K562 (cell line): Measurements from ENCODE around the gene ASB6. TPM values are rescaled to one million over a fixed set of nuclear protein-coding genes. Genes with fewer than 3 reads are reported as not detected.

Experiments used
- ADNP ChIP-seq: fragments of 200-800 bp; sonication (Bioruptor generic); IDR thresholded peaks from 2 replicates; pipeline ENCODE4 v1.6.1; 2016; ENCODE audit warnings: missing genetic modification characterization, missing compliant biosample characterization
- CEBPZ ChIP-seq: fragments of 150-350 bp; IDR thresholded peaks from 2 replicates; pipeline ENCODE4 v1.6.1; 2014; ENCODE audit warnings: low read depth, mild to moderate bottlenecking, low read length, borderline replicate concordance
- ETV5 ChIP-seq: sonication (generic); formaldehyde crosslinking; IDR thresholded peaks from 2 replicates; pipeline ENCODE4 v1.4.0; 2020; ENCODE audit warnings: low read depth, mild to moderate bottlenecking, missing genetic modification reagents
- GTF2F1 ChIP-seq: IDR thresholded peaks from 2 replicates; pipeline ENCODE4 v1.6.1; 2011; ENCODE audit warnings: low read depth, low read length, improper control_type of control experiment
- MAFF ChIP-seq: IDR thresholded peaks from 2 replicates; pipeline ENCODE4 v1.6.1; 2012; ENCODE audit warnings: low read length, improper control_type of control experiment
- NR4A1 ChIP-seq, 2 experiments: fragments of 250-450 bp in 1 of 2; fragments of 450-650 bp in 1 of 2; sonication (Bioruptor Pico) in 1 of 2; IDR thresholded peaks; 2 replicates each; pipeline versions ENCODE4 v1.4.0 to v1.6.1; 2016 to 2020; ENCODE audit warnings: mild to moderate bottlenecking in 2 of 2, missing compliant biosample characterization in 1 of 2, missing genetic modification characterization in 1 of 2, moderate library complexity in 1 of 2
- PHTF2 ChIP-seq: fragments of 250-450 bp; sonication (Bioruptor Pico); IDR thresholded peaks from 2 replicates; pipeline ENCODE4 v1.5.0; 2021; ENCODE audit warnings: mild to moderate bottlenecking
- PURB ChIP-seq: sonication (generic); formaldehyde crosslinking; IDR thresholded peaks from 2 replicates; pipeline ENCODE4 v1.9.0; 2021; ENCODE audit warnings: low read depth, mild to moderate bottlenecking, missing genetic modification reagents
- PYGO2 ChIP-seq: fragments of 450-650 bp; IDR thresholded peaks from 2 replicates; pipeline ENCODE4 v1.6.1; 2016; ENCODE audit warnings: mild to moderate bottlenecking, missing genetic modification characterization, moderate library complexity, missing compliant biosample characterization
- SMAD4 ChIP-seq: fragments of 250-450 bp; sonication (Bioruptor Pico); conservative IDR thresholded peaks from 2 replicates; pipeline ENCODE4 v1.8.0; 2021; ENCODE audit warnings: inconsistent platforms, mild to moderate bottlenecking, moderate library complexity
- TBL1XR1 ChIP-seq, 2 experiments: IDR thresholded peaks; 2 replicates each; pipeline ENCODE4 v1.6.1; 2012; ENCODE audit warnings: improper control_type of control experiment in 2 of 2, low read length in 2 of 2, mild to moderate bottlenecking in 1 of 2
- TRIM24 ChIP-seq, 2 experiments: fragments of 450-650 bp; IDR thresholded peaks; 2 replicates each; pipeline ENCODE4 v1.6.1; 2016
- XRCC4 ChIP-seq: IDR thresholded peaks from one replicate; pipeline ENCODE4 v1.6.1; 2011; ENCODE audit not compliant: insufficient read depth, insufficient read length; ENCODE audit errors: extremely low read depth
- YY1 ChIP-seq, 3 experiments: IDR thresholded peaks; 2 replicates each; pipeline ENCODE4 v1.6.1; 2011; ENCODE audit warnings: low read length in 2 of 3, mild to moderate bottlenecking in 2 of 3, moderate library complexity in 2 of 3, borderline replicate concordance in 1 of 3, control low read depth in 1 of 3, low read depth in 1 of 3; ENCODE audit not compliant: insufficient read depth in 3 of 3, insufficient replicate concordance in 2 of 3, control insufficient read depth in 1 of 3, insufficient read length in 1 of 3; ENCODE audit errors: extremely low read depth in 1 of 3
- ZBTB17 ChIP-seq: fragments of 450-650 bp; formaldehyde crosslinking; IDR thresholded peaks from 2 replicates; pipeline ENCODE4 v1.4.0; 2020; ENCODE audit warnings: mild to moderate bottlenecking
- ZNF41 ChIP-seq: fragments of 250-450 bp; sonication (Bioruptor Pico); conservative IDR thresholded peaks from 2 replicates; pipeline ENCODE4 v1.4.0; 2020; ENCODE audit warnings: mild to moderate bottlenecking
- ZNF639 ChIP-seq, 2 experiments: fragments of 200-800 bp in 1 of 2; sonication (Bioruptor generic) in 1 of 2; sonication (generic) in 1 of 2; formaldehyde crosslinking in 1 of 2; IDR thresholded peaks in 1 of 2; conservative IDR thresholded peaks in 1 of 2; 2 replicates each; pipeline versions ENCODE4 v1.5.0 to v1.6.1; 2016 to 2020; ENCODE audit warnings: missing compliant biosample characterization in 1 of 2, missing genetic modification characterization in 1 of 2, missing genetic modification reagents in 1 of 2
- ZNF668 ChIP-seq: fragments of 250-450 bp; sonication (Bioruptor Pico); IDR thresholded peaks from 2 replicates; pipeline ENCODE4 v1.8.0; 2022; ENCODE audit warnings: mild to moderate bottlenecking, inconsistent platforms
- ZNF75A ChIP-seq: fragments of 450-650 bp; formaldehyde crosslinking; IDR thresholded peaks from 2 replicates; pipeline ENCODE4 v1.4.0; 2020; ENCODE audit warnings: mild to moderate bottlenecking
- polyA plus RNA-seq, 8 experiments: library from polyadenylated mRNA; depleted of rRNA in 4 of 8; stranded (reverse) in 5 of 8; unstranded in 3 of 8; fragments of >200 nt; fragmentation: Nextera tagmentation in 2 of 8; fragmentation: Illumina TruSeq in 1 of 8; extraction: Ambion mirVana in 2 of 8; extraction: Trizol in 1 of 8; gene quantifications; 2 replicates each; pipeline versions ENCODE4 v1.2.1 to v1.2.3, GENCODE V29; 2011 to 2014; ENCODE audit warnings: inconsistent platforms in 1 of 8, missing spikeins in 1 of 8
- total RNA-seq, 7 experiments: library from RNA; depleted of rRNA in 6 of 7; stranded (reverse); fragments of >200 nt in 6 of 7; fragmentation: Illumina TruSeq in 2 of 7; extraction: Trizol in 2 of 7; gene quantifications; 2 replicates each; pipeline versions ENCODE4 v1.2.1 to v1.2.3, GENCODE V29; 2011 to 2021; ENCODE audit warnings: low replicate concordance in 1 of 7
- TF ChIP-seq, protein P1 (sequence below): sonication (generic); formaldehyde crosslinking; IDR thresholded peaks from 2 replicates; pipeline ENCODE4 v1.8.0; 2022; ENCODE audit warnings: mild to moderate bottlenecking, missing genetic modification reagents, borderline replicate concordance

The ASB6 gene
- total and polyA plus RNA-seq, 9 of the 15 experiments (the other 6 are each of a cell fraction or from before 2014, with no cell fraction given) = 0.92 to 17.8 (median 11.3) TPM

DNA sequence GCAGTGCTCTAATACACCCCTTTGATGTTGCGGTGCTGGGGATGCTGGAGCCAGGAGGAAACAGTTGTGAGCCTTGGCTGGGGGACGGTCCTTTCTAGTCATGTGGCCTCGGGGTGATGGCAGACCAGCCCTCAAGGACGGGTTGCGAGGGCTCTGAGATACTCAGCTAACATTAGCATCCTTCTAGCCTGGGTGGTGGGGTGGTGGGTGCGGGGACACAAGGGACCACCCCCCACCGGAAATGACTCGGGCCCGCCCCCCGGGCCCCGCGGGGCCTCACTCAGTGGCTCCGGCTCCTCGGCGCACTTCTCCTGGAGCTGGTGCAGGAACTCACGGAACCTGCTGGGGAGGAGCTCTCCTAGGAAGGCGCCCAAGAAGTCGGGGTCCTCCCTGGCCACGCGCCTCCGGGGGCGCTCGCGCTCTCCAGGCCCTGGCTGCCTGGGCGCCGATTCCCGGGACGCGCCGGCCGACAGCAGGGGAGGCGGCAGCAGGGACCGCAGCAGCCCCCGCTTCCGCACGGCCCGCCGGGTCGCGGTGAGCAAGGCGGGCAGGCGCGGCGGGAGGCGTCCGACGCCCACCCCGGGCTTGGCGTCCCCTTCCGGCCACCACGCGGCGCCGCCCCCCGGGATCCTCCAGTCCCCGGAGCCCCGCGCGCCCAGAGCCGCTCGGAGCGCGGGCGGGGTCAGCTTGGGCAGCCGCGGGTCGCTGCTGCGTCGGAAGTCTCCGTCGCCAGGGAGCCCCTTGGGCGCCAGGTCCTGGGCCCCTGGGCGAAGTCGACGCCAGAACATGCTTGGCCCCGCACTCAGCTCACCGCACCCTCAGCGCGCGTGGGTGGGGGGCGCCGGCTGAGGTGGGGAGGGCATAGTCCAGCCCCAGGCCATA, 21.9 kb downstream of the ASB6 start (continued):
- TF ChIP-seq CEBPZ = no peak
- TF ChIP-seq PYGO2 (tag) = no peak
- TF ChIP-seq PHTF2 (CRISPR knock-in tag) = no peak
- no peak for TF ChIP-seq PURB (CRISPR knock-in tag)
- no peak for TF ChIP-seq ZBTB17 (CRISPR knock-in tag)
- TF ChIP-seq MAFF = no peak
- TF ChIP-seq SMAD4 (CRISPR knock-in tag) = peak; percentile 45; the same call in 1 of the 2 replicates
- TF ChIP-seq ADNP (tag) = no peak
- no peak for TF ChIP-seq TBL1XR1 (IDR thresholded peaks at IDR 0.05; ENCODE audit: low read length in 2 of 2)
- no peak for TF ChIP-seq ZNF668 (CRISPR knock-in tag)
- no peak for TF ChIP-seq GTF2F1
- TF ChIP-seq YY1 (IDR thresholded peaks at IDR 0.05; ENCODE audit: borderline replicate concordance in 1 of 3, control insufficient read depth in 1 of 3, extremely low read depth in 1 of 3, insufficient read depth in 3 of 3, insufficient read length in 1 of 3, insufficient replicate concordance in 2 of 3, low read depth in 1 of 3, low read length in 2 of 3) = peak in 1 of 3 experiments; percentile 36
- no peak for TF ChIP-seq TRIM24 (IDR thresholded peaks at IDR 0.05)
- TF ChIP-seq XRCC4 = no peak
- no peak for TF ChIP-seq NR4A1 (CRISPR knock-in tag; IDR thresholded peaks at IDR 0.05)
- no peak for TF ChIP-seq NR4A1 (tag; IDR thresholded peaks at IDR 0.05)
- no peak for TF ChIP-seq ZNF639 (CRISPR knock-in tag; conservative IDR thresholded peaks at IDR 0.05 in 1 of 2, IDR thresholded peaks at IDR 0.05 in 1 of 2)
- TF ChIP-seq, protein P1, sequence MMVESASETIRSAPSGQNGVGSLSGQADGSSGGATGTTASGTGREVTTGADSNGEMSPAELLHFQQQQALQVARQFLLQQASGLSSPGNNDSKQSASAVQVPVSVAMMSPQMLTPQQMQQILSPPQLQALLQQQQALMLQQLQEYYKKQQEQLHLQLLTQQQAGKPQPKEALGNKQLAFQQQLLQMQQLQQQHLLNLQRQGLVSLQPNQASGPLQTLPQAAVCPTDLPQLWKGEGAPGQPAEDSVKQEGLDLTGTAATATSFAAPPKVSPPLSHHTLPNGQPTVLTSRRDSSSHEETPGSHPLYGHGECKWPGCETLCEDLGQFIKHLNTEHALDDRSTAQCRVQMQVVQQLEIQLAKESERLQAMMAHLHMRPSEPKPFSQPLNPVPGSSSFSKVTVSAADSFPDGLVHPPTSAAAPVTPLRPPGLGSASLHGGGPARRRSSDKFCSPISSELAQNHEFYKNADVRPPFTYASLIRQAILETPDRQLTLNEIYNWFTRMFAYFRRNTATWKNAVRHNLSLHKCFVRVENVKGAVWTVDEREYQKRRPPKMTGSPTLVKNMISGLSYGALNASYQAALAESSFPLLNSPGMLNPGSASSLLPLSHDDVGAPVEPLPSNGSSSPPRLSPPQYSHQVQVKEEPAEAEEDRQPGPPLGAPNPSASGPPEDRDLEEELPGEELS = no peak
- TF ChIP-seq ETV5 (CRISPR knock-in tag) = 0 out of 2 replicates have a peak, but pooled peaks have one; percentile 52
- TF ChIP-seq ZNF75A (CRISPR knock-in tag) = no peak
- TF ChIP-seq ZNF41 (CRISPR knock-in tag) = no peak
